ENCODE results near the gene WDR37. TPM values are rescaled to one million over a fixed set of nuclear protein-coding genes. Genes with fewer than 3 reads are reported as not detected.

WDR37 gene
- total RNA-seq, 1 experiment from 2014 or later = 9.6 TPM

DNA sequence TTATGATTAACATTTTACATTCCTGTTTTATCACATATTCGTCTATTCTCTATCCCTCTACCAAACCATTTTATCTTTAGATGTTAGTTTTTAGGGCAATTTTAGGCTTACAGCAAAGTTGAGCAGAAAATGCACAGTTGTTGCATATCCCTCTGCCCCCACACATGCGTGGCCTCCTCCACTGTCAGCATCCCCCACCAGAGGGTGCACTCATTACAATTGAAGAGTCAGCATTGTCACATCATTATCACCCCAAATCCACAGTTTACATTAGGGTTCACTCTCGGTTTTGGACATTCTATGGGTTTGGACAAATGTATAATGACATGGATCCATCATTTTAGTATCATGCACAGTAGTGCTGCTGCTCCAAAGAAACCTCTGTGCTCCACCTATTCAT, 86.4 kb downstream of the WDR37 start:
- no peak overlapping the region for H3K4me3 ChIP-seq (ENCODE audit: low read depth in 2 of 2, low read length in 2 of 2)
- intact Hi-C loops (cut with micrococcal nuclease; ENCODE audit: unreplicated experiment) = no loop called here
- ChIA-PET CTCF (no interaction called here), POLR2A (no interaction called here)
- DNase-seq (ENCODE audit: low read depth, low spot score) = no peak
- H3K9me3 ChIP-seq (ENCODE audit: control insufficient read depth, insufficient read depth, low read depth, low read length) = no peaks in the 10 kb centered on the region
- H3K27me3 ChIP-seq (ENCODE audit: control insufficient read depth, insufficient read depth, low read length) = no peaks in the 10 kb centered on the region
- no peaks in the 10 kb centered on the region for H3K4me1 ChIP-seq (ENCODE audit: control insufficient read depth, insufficient read depth, low read length)
- in situ Hi-C loops (cut with HindIII; ENCODE audit: low pct_unique_long_range_greater_than_20kb, low sequenced_read_pairs) = no loop called here
- ATAC-seq = no peak
- H3K36me3 ChIP-seq (ENCODE audit: control insufficient read depth, insufficient read depth, low read length) = no peaks in the 10 kb centered on the region
- H3K27ac ChIP-seq (ENCODE audit: low read length) = no peak overlapping the region
- BruUV-seq (replicated peaks) = no TSS peak
- TF ChIP-seq TCF7L2 (IDR thresholded peaks at IDR 0.05; ENCODE audit: low read depth, low read length) = no peak
- TF ChIP-seq, protein P1, sequence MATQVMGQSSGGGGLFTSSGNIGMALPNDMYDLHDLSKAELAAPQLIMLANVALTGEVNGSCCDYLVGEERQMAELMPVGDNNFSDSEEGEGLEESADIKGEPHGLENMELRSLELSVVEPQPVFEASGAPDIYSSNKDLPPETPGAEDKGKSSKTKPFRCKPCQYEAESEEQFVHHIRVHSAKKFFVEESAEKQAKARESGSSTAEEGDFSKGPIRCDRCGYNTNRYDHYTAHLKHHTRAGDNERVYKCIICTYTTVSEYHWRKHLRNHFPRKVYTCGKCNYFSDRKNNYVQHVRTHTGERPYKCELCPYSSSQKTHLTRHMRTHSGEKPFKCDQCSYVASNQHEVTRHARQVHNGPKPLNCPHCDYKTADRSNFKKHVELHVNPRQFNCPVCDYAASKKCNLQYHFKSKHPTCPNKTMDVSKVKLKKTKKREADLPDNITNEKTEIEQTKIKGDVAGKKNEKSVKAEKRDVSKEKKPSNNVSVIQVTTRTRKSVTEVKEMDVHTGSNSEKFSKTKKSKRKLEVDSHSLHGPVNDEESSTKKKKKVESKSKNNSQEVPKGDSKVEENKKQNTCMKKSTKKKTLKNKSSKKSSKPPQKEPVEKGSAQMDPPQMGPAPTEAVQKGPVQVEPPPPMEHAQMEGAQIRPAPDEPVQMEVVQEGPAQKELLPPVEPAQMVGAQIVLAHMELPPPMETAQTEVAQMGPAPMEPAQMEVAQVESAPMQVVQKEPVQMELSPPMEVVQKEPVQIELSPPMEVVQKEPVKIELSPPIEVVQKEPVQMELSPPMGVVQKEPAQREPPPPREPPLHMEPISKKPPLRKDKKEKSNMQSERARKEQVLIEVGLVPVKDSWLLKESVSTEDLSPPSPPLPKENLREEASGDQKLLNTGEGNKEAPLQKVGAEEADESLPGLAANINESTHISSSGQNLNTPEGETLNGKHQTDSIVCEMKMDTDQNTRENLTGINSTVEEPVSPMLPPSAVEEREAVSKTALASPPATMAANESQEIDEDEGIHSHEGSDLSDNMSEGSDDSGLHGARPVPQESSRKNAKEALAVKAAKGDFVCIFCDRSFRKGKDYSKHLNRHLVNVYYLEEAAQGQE (IDR thresholded peaks at IDR 0.05; ENCODE audit: insufficient read depth in 1 of 2, low read depth in 2 of 2, low read length in 1 of 2) = no peak
- no peak for TF ChIP-seq POLR2AphosphoS5 (IDR thresholded peaks at IDR 0.05; ENCODE audit: low read depth, low read length)
- TF ChIP-seq, protein P2, sequence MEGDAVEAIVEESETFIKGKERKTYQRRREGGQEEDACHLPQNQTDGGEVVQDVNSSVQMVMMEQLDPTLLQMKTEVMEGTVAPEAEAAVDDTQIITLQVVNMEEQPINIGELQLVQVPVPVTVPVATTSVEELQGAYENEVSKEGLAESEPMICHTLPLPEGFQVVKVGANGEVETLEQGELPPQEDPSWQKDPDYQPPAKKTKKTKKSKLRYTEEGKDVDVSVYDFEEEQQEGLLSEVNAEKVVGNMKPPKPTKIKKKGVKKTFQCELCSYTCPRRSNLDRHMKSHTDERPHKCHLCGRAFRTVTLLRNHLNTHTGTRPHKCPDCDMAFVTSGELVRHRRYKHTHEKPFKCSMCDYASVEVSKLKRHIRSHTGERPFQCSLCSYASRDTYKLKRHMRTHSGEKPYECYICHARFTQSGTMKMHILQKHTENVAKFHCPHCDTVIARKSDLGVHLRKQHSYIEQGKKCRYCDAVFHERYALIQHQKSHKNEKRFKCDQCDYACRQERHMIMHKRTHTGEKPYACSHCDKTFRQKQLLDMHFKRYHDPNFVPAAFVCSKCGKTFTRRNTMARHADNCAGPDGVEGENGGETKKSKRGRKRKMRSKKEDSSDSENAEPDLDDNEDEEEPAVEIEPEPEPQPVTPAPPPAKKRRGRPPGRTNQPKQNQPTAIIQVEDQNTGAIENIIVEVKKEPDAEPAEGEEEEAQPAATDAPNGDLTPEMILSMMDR (IDR thresholded peaks at IDR 0.05) = no peak; the same call in 1 of the 2 replicates
- no peak for TF ChIP-seq SIN3A (IDR thresholded peaks at IDR 0.05; ENCODE audit: borderline replicate concordance, insufficient read depth, low read depth, low read length)

DNA sequence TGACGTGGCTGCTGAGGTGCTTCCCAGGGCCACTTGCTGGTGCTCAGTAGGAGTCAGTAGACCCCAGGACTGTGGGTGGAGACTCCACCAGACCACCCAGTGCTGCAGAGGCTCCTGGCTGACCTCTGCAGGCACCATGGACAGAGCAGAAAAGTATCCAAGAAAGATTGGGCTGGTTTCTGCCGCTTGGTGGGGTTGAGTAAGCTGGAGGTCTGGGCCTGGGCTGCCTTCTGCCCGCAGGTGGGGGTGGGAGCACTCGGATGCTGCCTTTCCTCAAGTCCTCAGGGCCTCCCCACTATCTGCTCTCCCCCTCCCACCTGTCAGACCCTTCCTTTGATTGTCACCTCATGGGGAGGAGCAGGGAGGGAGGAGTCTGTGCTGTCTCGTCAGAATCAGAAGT, 91.6 kb downstream of the WDR37 start:
- intact Hi-C loops (cut with micrococcal nuclease; ENCODE audit: unreplicated experiment) (no loop called here), in situ Hi-C loops (cut with HindIII; ENCODE audit: low pct_unique_long_range_greater_than_20kb, low sequenced_read_pairs) (no loop called here)
- DNase-seq (ENCODE audit: low read depth, low spot score) (no peak), ATAC-seq (no peak)
- H3K27ac ChIP-seq (ENCODE audit: low read length) = no peak overlapping the region
- no peak overlapping the region for H3K4me3 ChIP-seq (ENCODE audit: low read depth in 2 of 2, low read length in 2 of 2)
- TF ChIP-seq SIN3A (IDR thresholded peaks at IDR 0.05; ENCODE audit: borderline replicate concordance, insufficient read depth, low read depth, low read length) = no peak
- TF ChIP-seq, protein P1 (IDR thresholded peaks at IDR 0.05; ENCODE audit: insufficient read depth in 1 of 2, low read depth in 2 of 2, low read length in 1 of 2) = peak in 1 of 2 experiments; percentile 28; a peak in 1 of 4 replicates
- TF ChIP-seq, protein P2 (IDR thresholded peaks at IDR 0.05) = no peak
- no peak for TF ChIP-seq TCF7L2 (IDR thresholded peaks at IDR 0.05; ENCODE audit: low read depth, low read length)
- no peaks in the 10 kb centered on the region for H3K4me1 ChIP-seq (ENCODE audit: control insufficient read depth, insufficient read depth, low read length)
- H3K36me3 ChIP-seq (ENCODE audit: control insufficient read depth, insufficient read depth, low read length) = no peaks in the 10 kb centered on the region
- H3K9me3 ChIP-seq (ENCODE audit: control insufficient read depth, insufficient read depth, low read depth, low read length) = no peaks in the 10 kb centered on the region
- POLR2A ChIA-PET = no interaction called here
- CTCF ChIA-PET = no interaction called here
- no peaks in the 10 kb centered on the region for H3K27me3 ChIP-seq (ENCODE audit: control insufficient read depth, insufficient read depth, low read length)
- no TSS peak for BruUV-seq (replicated peaks)
